ENCODE measurements around the gene ELFN1. TPM values are rescaled to one million over a fixed set of nuclear protein-coding genes. Genes with fewer than 3 reads are reported as not detected.

The ELFN1 gene
- total RNA-seq, 1 donor from 2014 or later = 0.62 TPM

- Mint-ChIP-seq H3K4me1 (ENCODE audit: unreplicated experiment) (no peaks in the 10 kb centered on the region), H3K36me3 (ENCODE audit: unreplicated experiment) (no peaks in the 10 kb centered on the region), H3K27ac (ENCODE audit: unreplicated experiment) (no peak overlapping the region), H3K4me3 (ENCODE audit: unreplicated experiment) (no peak overlapping the region), H3K27me3 (ENCODE audit: unreplicated experiment) (peaks cover 39% of the 10 kb centered on the region), H3K9me3 (ENCODE audit: unreplicated experiment) (no peaks in the 10 kb centered on the region)
- DNase-seq (ENCODE audit: extremely low spot score, unreplicated experiment) = no peak
- TF ChIP-seq, protein P1, sequence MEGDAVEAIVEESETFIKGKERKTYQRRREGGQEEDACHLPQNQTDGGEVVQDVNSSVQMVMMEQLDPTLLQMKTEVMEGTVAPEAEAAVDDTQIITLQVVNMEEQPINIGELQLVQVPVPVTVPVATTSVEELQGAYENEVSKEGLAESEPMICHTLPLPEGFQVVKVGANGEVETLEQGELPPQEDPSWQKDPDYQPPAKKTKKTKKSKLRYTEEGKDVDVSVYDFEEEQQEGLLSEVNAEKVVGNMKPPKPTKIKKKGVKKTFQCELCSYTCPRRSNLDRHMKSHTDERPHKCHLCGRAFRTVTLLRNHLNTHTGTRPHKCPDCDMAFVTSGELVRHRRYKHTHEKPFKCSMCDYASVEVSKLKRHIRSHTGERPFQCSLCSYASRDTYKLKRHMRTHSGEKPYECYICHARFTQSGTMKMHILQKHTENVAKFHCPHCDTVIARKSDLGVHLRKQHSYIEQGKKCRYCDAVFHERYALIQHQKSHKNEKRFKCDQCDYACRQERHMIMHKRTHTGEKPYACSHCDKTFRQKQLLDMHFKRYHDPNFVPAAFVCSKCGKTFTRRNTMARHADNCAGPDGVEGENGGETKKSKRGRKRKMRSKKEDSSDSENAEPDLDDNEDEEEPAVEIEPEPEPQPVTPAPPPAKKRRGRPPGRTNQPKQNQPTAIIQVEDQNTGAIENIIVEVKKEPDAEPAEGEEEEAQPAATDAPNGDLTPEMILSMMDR (IDR thresholded peaks at IDR 0.05) = no peak
Measured at GRCh38 chr7:1752111-1752510, 82.0 kb downstream of the ELFN1 start.

DNA sequence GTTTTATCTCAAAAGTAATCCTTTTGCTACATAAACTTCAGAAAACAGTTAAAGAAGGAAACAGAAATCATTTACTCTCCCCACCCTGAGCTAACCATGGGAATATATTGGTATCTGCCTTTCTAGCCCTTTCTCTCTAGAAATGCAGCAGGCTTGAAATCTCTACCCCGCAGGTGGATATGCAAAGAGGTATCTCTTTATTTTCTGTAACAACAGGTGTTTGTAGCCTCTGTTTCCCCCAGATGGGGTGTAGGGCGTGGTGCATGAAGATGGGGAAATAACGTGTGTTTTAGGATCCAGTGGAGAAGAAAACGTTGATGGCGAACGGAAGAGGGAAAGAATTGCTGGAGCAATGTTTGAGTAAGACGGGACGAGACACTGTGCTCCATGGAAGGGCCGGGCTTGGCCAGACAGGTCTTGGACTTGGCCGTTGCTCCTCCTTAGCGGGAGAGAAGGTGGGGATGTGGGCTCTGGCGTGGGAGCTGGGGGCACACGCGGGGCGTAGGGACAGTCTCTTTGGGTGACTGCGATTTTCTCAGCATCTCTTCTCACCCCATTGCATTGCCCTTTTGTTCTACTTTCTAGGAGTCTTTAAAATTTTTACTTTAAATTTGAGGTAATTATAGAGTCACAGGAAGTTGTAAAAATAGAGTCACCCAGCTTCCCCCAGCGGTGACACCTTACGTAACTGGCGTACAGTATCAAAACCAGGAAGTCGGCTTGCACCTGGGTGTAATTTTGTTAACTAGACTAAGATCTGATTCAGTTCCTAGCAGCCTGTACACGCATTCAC is 82.9 kb downstream of the ELFN1 start:
- no peak overlapping the region for H3K27ac Mint-ChIP-seq (ENCODE audit: unreplicated experiment)
- no peaks in the 10 kb centered on the region for H3K9me3 Mint-ChIP-seq (ENCODE audit: unreplicated experiment)
- peaks cover 44% of the 10 kb centered on the region for H3K27me3 Mint-ChIP-seq (ENCODE audit: unreplicated experiment)
- TF ChIP-seq, protein P1 (IDR thresholded peaks at IDR 0.05) = no peak
- H3K36me3 Mint-ChIP-seq (ENCODE audit: unreplicated experiment) = no peaks in the 10 kb centered on the region
- H3K4me1 Mint-ChIP-seq (ENCODE audit: unreplicated experiment) = no peaks in the 10 kb centered on the region
- no peak overlapping the region for H3K4me3 Mint-ChIP-seq (ENCODE audit: unreplicated experiment)
- DNase-seq (ENCODE audit: extremely low spot score, unreplicated experiment) = no peak

DNA sequence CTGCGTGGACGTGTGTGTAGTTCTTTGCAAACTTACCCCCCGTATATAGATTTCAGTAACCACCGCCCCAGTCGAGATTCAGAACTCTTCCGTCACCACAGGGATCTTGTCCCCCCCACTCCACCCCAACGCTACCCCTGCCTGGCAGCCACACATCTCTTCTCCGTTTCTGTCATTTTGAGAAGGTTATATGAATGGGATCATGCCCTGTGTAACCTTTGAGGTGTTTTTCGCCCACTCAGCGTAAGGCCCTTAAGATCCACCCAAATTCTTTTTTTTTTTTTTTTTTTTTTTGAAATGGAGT is 83.4 kb downstream of the ELFN1 start:
- no peak overlapping the region for H3K27ac Mint-ChIP-seq (ENCODE audit: unreplicated experiment)
- no peaks in the 10 kb centered on the region for H3K9me3 Mint-ChIP-seq (ENCODE audit: unreplicated experiment)
- no peak overlapping the region for H3K4me3 Mint-ChIP-seq (ENCODE audit: unreplicated experiment)
- DNase-seq (ENCODE audit: extremely low spot score, unreplicated experiment) = no peak
- H3K27me3 Mint-ChIP-seq (ENCODE audit: unreplicated experiment) = peaks cover 44% of the 10 kb centered on the region
- TF ChIP-seq, protein P1 (IDR thresholded peaks at IDR 0.05) = no peak
- H3K36me3 Mint-ChIP-seq (ENCODE audit: unreplicated experiment) = no peaks in the 10 kb centered on the region
- no peaks in the 10 kb centered on the region for H3K4me1 Mint-ChIP-seq (ENCODE audit: unreplicated experiment)

GRCh38 chr7:1754345-1754908 is 84.3 kb downstream of the ELFN1 start:
- DNase-seq (ENCODE audit: extremely low spot score, unreplicated experiment) = no peak
- Mint-ChIP-seq H3K27ac (ENCODE audit: unreplicated experiment) (no peak overlapping the region), H3K36me3 (ENCODE audit: unreplicated experiment) (no peaks in the 10 kb centered on the region), H3K4me3 (ENCODE audit: unreplicated experiment) (no peak overlapping the region), H3K9me3 (ENCODE audit: unreplicated experiment) (no peaks in the 10 kb centered on the region), H3K4me1 (ENCODE audit: unreplicated experiment) (no peaks in the 10 kb centered on the region), H3K27me3 (ENCODE audit: unreplicated experiment) (peaks cover 44% of the 10 kb centered on the region)
- TF ChIP-seq, protein P1 (IDR thresholded peaks at IDR 0.05) = no peak

GRCh38 chr7:1755783-1756625 is 85.9 kb downstream of the ELFN1 start:
- Mint-ChIP-seq H3K27ac (ENCODE audit: unreplicated experiment) (no peak overlapping the region), H3K36me3 (ENCODE audit: unreplicated experiment) (no peaks in the 10 kb centered on the region), H3K4me1 (ENCODE audit: unreplicated experiment) (no peaks in the 10 kb centered on the region), H3K27me3 (ENCODE audit: unreplicated experiment) (peaks cover 44% of the 10 kb centered on the region), H3K4me3 (ENCODE audit: unreplicated experiment) (no peak overlapping the region), H3K9me3 (ENCODE audit: unreplicated experiment) (no peaks in the 10 kb centered on the region)
- TF ChIP-seq, protein P1 (IDR thresholded peaks at IDR 0.05) = no peak
- no peak for DNase-seq (ENCODE audit: extremely low spot score, unreplicated experiment)

Data from osteocyte (in vitro differentiated cells).